Common myeloid progenitor, CD34-positive (primary cell): ENCODE data around the gene ARFGAP2.

Source experiments
- CTCF ChIA-PET: fragments of 350-600 bp; sonication (Branson Sonifier 250); formaldehyde crosslinking; loops from one replicate; lab custom pipeline; 2021; ENCODE audit warnings: antibody characterized with exemption; lab: Charles Lee
- POLR2A ChIA-PET: fragments of 350-600 bp; sonication (Branson Sonifier 250); formaldehyde crosslinking; loops from one replicate; lab custom pipeline; 2021; ENCODE audit warnings: antibody characterized with exemption; lab: Charles Lee
- DNase-seq, 3 donors: peaks; one replicate each; pipeline versions ENCODE4 v3.0.0 to v3.0.0-alpha.2; 2013
- H3K27ac ChIP-seq, 2 experiments: 1 replicate in 1 of 2; 2 replicates in 1 of 2; pipeline ENCODE4 v1.7.0; 2013; ENCODE audit warnings: inconsistent platforms in 2 of 2, low read length in 2 of 2, mild to moderate bottlenecking in 2 of 2, low read depth in 1 of 2, moderate library complexity in 1 of 2; ENCODE audit not compliant: severe bottlenecking in 2 of 2, insufficient read depth in 1 of 2, poor library complexity in 1 of 2
- H3K27me3 ChIP-seq, 5 experiments: replicated peaks in 2 of 5; 1 replicate in 3 of 5; 2 replicates in 2 of 5; pipeline versions ENCODE4 v1.6.1 to v1.7.0; 2013; ENCODE audit warnings: low read length in 4 of 5, mild to moderate bottlenecking in 2 of 5, moderate library complexity in 2 of 5, inconsistent platforms in 1 of 5; ENCODE audit not compliant: insufficient read depth in 5 of 5, control insufficient read depth in 4 of 5
- H3K36me3 ChIP-seq, 4 experiments: 1 replicate in 2 of 4; 2 replicates in 2 of 4; pipeline versions ENCODE4 v1.6.1 to v1.7.0; 2013; ENCODE audit warnings: low read length in 3 of 4, control low read depth in 1 of 4, mild to moderate bottlenecking in 1 of 4; ENCODE audit not compliant: control insufficient read depth in 4 of 4, insufficient read depth in 4 of 4
- H3K4me1 ChIP-seq, 4 experiments: 1 replicate in 3 of 4; 2 replicates in 1 of 4; pipeline versions ENCODE4 v1.6.1 to v1.7.1; 2013; ENCODE audit warnings: low read length in 3 of 4, mild to moderate bottlenecking in 3 of 4, control low read depth in 1 of 4, inconsistent platforms in 1 of 4, moderate library complexity in 1 of 4; ENCODE audit not compliant: control insufficient read depth in 4 of 4, insufficient read depth in 4 of 4; ENCODE audit errors: control extremely low read depth in 1 of 4
- H3K4me3 ChIP-seq, 7 experiments: 1 replicate in 4 of 7; 2 replicates in 3 of 7; pipeline versions ENCODE4 v1.5.1 to v1.7.0; 2013; ENCODE audit warnings: mild to moderate bottlenecking in 7 of 7, low read length in 6 of 7, moderate library complexity in 6 of 7, inconsistent platforms in 2 of 7, low read depth in 2 of 7, control low read depth in 1 of 7; ENCODE audit not compliant: insufficient read depth in 4 of 7, control insufficient read depth in 1 of 7; ENCODE audit errors: extremely low read depth in 1 of 7
- H3K9me3 ChIP-seq, 5 experiments: 1 replicate in 4 of 5; 2 replicates in 1 of 5; pipeline versions ENCODE4 v1.6.1 to v1.7.1; 2013; ENCODE audit warnings: low read length in 4 of 5, mild to moderate bottlenecking in 2 of 5, inconsistent platforms in 1 of 5, low read depth in 1 of 5, moderate library complexity in 1 of 5; ENCODE audit not compliant: control insufficient read depth in 4 of 5, insufficient read depth in 2 of 5; ENCODE audit errors: control extremely low read depth in 1 of 5
- WGBS: methylation state at CpG from one replicate; pipeline ENCODE4 v1.1.5; 2013; ENCODE audit not compliant: insufficient coverage; 5-methylcytosine and 5-hydroxymethylcytosine counted together

ARFGAP2 gene

GRCh38 chr11:47132490-47132889 is 44.2 kb downstream of the ARFGAP2 start:
- Histone ChIP-seq H3K4me3 (no peak overlapping the region), H3K36me3 (peaks cover 0 to 2% (median 0%) of the 10 kb centered on the region in 4 experiments), H3K27me3 (no peaks in the 10 kb centered on the region), H3K4me1 (no peaks in the 10 kb centered on the region), H3K9me3 (no peaks in the 10 kb centered on the region), H3K27ac (no peak overlapping the region)
- no peak for DNase-seq
- ChIA-PET POLR2A (no interaction called here), CTCF (no interaction called here)

GRCh38 chr11:47131136-47131535 is 45.5 kb downstream of the ARFGAP2 start:
- Histone ChIP-seq H3K4me3 (no peak overlapping the region), H3K9me3 (no peaks in the 10 kb centered on the region), H3K27ac (no peak overlapping the region), H3K4me1 (no peaks in the 10 kb centered on the region), H3K36me3 (no peaks in the 10 kb centered on the region), H3K27me3 (no peaks in the 10 kb centered on the region)
- POLR2A ChIA-PET: no interaction called here
- no peak for DNase-seq
- 100% methylated on average over 2 of the region's 2 CpGs for WGBS
- CTCF ChIA-PET: interaction anchor here (1.0 kb wide), 1 partner anchor 22 kb away, joined by 3 read pairs; no protein-coding TSS in a partner anchor

GRCh38 chr11:47130543-47130942 is 46.1 kb downstream of the ARFGAP2 start:
- Histone ChIP-seq H3K36me3 (no peaks in the 10 kb centered on the region), H3K4me3 (no peak overlapping the region), H3K9me3 (no peaks in the 10 kb centered on the region), H3K27me3 (no peaks in the 10 kb centered on the region), H3K27ac (no peak overlapping the region), H3K4me1 (no peaks in the 10 kb centered on the region)
- ChIA-PET POLR2A (no interaction called here), CTCF (interaction anchor here (1.0 kb wide), 1 partner anchor 23 kb away, joined by 3 read pairs; no protein-coding TSS in a partner anchor)
- DNase-seq: no peak
- 100% methylated on average over 3 of the region's 3 CpGs for WGBS

- no peak overlapping the region for H3K4me3 ChIP-seq
- ChIA-PET CTCF (interaction anchor here (1.2 kb wide), 1 partner anchor 26 kb away, joined by 4 read pairs; no protein-coding TSS in a partner anchor), POLR2A (no interaction called here)
- no peak overlapping the region for H3K27ac ChIP-seq
- no peak for DNase-seq
- H3K36me3 ChIP-seq: no peaks in the 10 kb centered on the region
- H3K27me3 ChIP-seq: no peaks in the 10 kb centered on the region
- H3K4me1 ChIP-seq: no peaks in the 10 kb centered on the region
- WGBS: no CpG with 5 or more reads among the region's 2 CpGs
- no peaks in the 10 kb centered on the region for H3K9me3 ChIP-seq
Measured at GRCh38 chr11:47127213-47127612, 49.5 kb downstream of the ARFGAP2 start.

DNA sequence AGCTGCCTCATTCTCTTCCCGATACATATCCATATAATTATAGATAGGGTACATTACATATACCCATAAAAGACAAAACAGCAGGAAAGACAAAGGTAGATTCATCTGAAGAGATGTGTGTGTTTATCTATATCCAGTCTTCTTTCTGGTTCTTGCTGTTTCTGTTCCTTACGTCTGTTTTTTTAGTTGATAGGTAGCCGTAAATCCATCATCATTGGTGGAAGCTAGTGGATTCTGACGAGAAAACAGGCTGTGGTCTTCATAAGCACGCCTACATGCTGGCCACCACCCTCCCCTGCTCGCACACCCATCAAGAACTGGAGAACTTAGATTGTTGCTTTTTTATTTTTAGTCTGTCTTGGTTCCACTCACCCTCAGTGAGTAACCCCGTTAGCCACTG is 51.6 kb downstream of the ARFGAP2 start:
- H3K27me3 ChIP-seq: no peaks in the 10 kb centered on the region
- ChIA-PET POLR2A (no interaction called here), CTCF (no interaction called here)
- no peak overlapping the region for H3K4me3 ChIP-seq
- WGBS: 76% methylated on average over 3 of the region's 7 CpGs
- H3K36me3 ChIP-seq: no peaks in the 10 kb centered on the region
- no peak overlapping the region for H3K27ac ChIP-seq
- DNase-seq: no peak
- no peaks in the 10 kb centered on the region for H3K4me1 ChIP-seq
- no peaks in the 10 kb centered on the region for H3K9me3 ChIP-seq

GRCh38 chr11:47124675-47125074 is 52.0 kb downstream of the ARFGAP2 start:
- WGBS: no CpG with 5 or more reads among the region's 1 CpG
- POLR2A ChIA-PET: no interaction called here
- CTCF ChIA-PET: no interaction called here

GRCh38 chr11:47123094-47123493 is 53.6 kb downstream of the ARFGAP2 start:
- 100% methylated on average over 2 of the region's 2 CpGs for WGBS
- H3K4me1 ChIP-seq: no peaks in the 10 kb centered on the region
- no peak for DNase-seq
- H3K9me3 ChIP-seq: no peaks in the 10 kb centered on the region
- no peaks in the 10 kb centered on the region for H3K36me3 ChIP-seq
- ChIA-PET CTCF (no interaction called here), POLR2A (no interaction called here)
- H3K4me3 ChIP-seq: no peak overlapping the region
- no peak overlapping the region for H3K27ac ChIP-seq
- no peaks in the 10 kb centered on the region for H3K27me3 ChIP-seq

More at GRCh38 chr11:47124675-47125074, 52.0 kb downstream of the ARFGAP2 start:
- Histone ChIP-seq H3K36me3 (no peaks in the 10 kb centered on the region), H3K27me3 (no peaks in the 10 kb centered on the region), H3K4me1 (no peaks in the 10 kb centered on the region), H3K4me3 (no peak overlapping the region), H3K27ac (no peak overlapping the region), H3K9me3 (no peaks in the 10 kb centered on the region)
- no peak for DNase-seq
